GM12878 (cell line): ENCODE measurements around the gene SLC16A10.

Source experiments
- POLR2AphosphoS5 ChIP-seq: IDR thresholded peaks from 2 replicates; pipeline ENCODE4 v1.6.1; 2011; ENCODE audit warnings: mild to moderate bottlenecking, low read length, inconsistent platforms
- TAF1 ChIP-seq: IDR thresholded peaks from 2 replicates; pipeline ENCODE4 v1.6.1; 2011; ENCODE audit warnings: mild to moderate bottlenecking, low read depth, low read length, borderline replicate concordance

- TF ChIP-seq POLR2AphosphoS5 (no peak), TAF1 (no peak)
These were observed 34.6 kb downstream of the SLC16A10 start for GRCh38 chr6:111121789-111122350.
